HG02759 (cell line): ENCODE results near the gene ADAMTS18.

Source experiments
- ATAC-seq: cut with Tn5 transposase; IDR thresholded peaks from one replicate; pipeline ENCODE4 v1.9.1; 2021; ENCODE audit warnings: mild to moderate bottlenecking, moderate library complexity; ENCODE audit not compliant: unreplicated experiment

The ADAMTS18 gene

DNA sequence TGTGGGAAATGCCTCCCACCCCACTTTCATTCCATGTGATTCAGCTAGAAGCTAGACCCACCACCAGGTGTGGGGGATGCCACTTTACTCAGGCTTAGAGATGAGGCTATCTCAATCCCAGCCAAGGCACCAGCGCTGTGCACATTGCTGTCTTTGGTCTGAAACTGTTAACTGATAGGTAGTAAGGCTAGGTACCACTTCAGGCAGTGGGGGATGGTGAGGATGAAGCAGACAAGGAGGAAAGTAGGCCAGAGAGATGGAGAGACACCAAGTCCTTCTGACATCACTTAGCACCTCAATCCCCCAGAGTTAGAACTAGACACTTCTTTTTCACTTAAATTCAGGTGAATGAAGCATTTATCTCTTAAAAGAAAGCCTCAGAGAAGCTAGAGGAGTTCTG, 35.8 kb downstream of the ADAMTS18 start:
- no peak for ATAC-seq

DNA sequence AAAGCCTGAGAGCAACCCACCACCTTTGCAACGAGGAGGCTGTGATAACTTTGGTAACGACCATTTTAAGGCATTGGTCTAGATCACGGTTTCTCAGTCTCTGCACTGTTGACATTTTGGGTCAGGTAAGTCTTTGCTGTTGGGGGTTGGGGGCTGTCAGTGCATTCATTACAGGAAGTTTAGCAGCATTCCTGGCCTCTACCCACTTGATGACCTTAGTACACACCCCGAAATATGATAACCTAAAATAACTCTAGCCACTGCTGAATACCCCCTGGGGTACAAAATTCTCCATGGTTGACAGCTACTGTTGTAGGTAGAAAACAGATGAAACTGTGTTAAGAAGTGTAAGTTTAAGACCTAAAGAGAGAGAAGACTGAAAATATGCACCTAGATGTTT, 36.3 kb downstream of the ADAMTS18 start:
- ATAC-seq = no peak

DNA sequence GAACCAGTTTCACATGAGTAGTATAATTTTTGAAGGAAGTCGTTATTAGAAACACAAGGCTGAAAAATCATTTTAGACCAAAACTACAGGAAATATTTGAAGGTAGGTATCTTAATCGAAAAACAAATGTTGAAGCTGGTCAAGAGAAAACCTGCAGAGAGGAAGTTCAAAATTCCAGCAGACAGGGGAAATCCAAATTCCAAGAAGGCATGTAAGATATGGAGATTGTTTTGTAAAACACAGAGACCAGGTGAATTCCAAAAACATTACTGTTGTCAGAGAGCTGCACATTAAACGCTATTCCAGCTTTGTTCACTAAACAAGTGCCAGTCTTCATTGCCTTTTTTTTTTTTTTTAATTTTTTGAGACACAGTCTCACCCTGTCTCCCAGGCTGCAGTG, 38.4 kb downstream of the ADAMTS18 start:
- no peak for ATAC-seq

GRCh38 chr16:77394699-77395098, 40.1 kb downstream of the ADAMTS18 start:
- ATAC-seq = no peak

DNA sequence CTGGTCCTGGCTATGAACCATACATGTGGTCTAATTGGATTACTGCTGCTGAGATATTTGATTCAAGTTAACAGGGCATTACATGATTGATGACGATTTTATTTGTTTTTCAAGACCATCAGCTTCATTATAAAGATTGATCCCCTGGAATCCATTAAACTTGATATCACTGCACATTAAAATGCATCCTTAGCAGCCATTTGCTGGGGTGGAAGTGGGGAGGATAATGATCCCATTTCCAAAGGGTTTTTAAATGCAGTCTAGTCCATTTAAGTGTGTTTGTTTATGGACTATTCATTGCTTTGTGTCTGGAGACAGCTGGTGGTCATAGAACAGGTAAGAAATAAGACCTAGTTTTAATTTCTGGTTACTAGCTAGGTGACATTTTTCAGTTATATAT, 40.9 kb downstream of the ADAMTS18 start:
- no peak for ATAC-seq

DNA sequence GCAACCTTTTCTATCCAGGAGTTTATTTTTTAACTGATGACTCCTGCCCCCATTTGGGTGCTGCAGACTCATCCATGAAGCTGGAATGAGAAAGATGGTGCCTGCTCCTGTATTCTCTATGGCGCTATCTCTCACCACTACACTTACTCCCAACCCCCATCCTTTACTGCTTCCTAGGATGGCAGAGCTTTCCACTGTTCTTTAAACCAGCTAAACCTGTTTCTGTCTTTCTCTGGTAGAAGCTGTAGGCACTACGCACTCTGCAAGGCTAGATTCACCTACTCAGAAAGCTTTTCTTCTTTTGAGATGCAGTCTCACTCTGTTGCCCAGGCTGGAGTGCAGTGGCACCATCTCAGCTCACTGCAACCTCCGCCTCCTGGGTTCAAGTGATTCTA, 47.0 kb downstream of the ADAMTS18 start:
- ATAC-seq = no peak

DNA sequence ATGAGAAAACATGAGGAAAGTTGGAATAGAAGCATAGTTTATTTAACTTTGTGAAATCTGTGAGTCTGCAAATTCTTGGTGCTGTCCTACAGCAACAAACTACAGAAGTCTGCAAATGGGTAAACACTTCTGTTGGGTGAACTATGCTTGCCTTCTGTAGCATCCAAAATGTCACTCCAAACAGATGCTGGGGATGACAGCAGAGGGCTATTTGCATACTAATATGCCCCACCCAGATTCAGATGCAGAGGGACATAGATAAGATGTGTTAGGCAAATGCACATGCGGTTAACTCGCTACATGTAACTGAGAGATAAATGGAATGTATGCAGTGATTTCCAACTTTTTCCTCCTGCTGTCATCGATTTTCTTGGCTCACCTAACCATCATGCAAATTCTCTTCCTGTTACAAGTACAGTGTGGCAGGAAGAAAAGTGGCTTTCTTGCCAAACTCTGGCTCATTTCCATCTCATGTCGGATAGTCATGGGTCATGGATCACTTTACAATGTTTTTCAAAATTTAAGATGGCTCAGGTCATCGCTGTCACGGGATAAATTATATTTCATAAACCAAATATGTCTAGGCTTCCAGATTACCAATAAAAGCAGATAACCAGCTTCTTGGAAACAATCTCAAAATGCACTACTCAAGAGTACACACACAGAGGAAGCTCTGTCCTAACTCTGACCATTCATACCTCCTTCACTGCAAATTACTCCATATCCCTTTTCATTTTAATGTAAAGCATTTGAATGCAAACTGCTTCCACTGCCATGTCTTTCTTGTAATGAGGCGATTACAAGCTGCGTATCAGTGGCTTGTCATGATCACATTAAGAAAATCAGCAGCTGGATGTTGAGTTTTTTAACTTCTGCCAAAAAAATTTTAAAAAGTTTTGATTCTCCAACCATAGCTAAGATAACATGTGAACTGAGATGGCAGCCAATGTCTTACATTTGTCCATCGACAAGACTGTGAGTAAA, 47.7 kb downstream of the ADAMTS18 start:
- no peak for ATAC-seq

DNA sequence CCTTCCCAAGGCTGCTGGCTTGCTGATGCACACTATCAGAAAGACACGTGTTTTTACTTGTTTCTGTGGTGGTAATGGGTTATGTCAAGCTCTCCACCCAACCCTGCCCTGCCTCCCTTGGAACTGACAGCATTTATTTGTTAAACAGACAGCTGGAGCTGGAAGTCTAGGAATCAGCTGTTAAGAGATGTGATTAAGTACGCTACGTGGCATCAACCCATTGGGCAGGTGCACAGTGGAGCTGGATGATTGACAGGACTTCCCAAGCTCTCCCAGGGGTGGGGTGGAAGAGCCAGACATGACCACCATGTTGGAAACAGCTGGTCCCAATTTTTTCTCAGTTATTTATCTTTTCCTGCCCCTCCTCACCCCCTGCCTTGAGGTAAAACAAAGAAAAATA, 49.4 kb downstream of the ADAMTS18 start:
- no peak for ATAC-seq

DNA sequence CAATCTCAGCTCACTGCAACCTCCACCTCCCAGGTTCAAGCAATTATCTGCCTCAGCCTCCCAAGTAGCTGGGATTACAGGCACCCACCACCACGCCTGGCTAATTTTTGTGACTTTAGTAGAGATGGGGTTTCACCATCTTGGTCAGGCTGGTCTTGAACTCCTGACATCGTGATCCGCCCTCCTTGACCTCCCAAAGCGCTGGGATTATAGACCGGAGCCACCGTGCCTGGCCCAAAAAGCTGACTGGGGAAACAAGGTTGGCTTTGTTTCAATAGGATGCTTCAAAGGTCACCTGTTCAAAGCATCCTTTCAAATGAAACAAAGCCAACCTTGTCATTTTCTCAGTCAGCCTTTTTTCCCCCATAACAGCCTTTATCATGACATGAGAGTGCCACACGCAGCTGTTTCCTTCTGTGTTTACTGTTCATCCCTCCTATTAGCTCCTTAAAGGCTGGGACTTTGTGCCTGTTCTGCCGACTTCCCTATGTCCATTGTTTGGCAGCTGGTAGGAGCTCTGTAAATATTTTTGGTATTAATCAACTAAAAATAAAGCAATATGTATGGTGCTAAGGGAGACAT, 51.1 kb downstream of the ADAMTS18 start:
- ATAC-seq = no peak

DNA sequence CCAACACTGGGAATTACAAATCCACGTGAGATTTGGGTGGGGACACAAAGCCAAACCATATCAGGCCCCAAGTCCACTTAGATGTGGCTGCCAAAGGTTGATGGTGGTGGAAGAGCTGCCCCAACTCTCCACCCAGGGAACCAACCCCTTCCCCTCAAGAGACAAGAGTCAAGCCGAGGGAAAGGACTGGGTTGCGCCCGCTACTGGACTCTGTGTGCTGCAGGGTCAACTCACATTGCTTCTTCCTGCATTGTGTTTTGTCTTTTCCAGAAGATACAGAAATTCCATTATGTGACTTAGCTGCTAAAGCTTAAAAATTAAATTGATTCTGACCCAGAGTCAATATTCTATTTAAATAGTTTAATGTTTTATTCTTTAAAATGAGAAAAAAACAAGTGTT, 58.5 kb downstream of the ADAMTS18 start:
- no peak for ATAC-seq

GRCh38 chr16:77375396-77375795, 59.4 kb downstream of the ADAMTS18 start:
- no peak for ATAC-seq

DNA sequence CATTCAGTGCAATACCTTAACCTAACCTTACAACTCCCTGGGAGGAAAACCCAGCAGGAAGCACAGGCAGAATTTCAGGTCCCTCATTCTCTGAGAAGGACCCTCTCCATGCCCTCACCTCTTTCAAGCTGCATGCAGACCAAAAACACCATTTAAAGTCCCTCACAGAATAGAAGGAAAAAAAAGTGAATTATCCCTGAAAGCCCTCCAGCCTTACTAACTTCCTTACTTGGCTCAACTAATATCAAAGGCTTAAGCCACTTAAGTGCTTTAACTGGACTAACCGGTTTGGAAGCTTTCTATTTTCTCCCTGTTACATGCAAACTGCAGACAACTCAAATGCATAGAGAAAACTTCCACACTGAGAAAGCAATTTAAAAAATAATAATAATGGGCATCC, 60.5 kb downstream of the ADAMTS18 start:
- no peak for ATAC-seq

DNA sequence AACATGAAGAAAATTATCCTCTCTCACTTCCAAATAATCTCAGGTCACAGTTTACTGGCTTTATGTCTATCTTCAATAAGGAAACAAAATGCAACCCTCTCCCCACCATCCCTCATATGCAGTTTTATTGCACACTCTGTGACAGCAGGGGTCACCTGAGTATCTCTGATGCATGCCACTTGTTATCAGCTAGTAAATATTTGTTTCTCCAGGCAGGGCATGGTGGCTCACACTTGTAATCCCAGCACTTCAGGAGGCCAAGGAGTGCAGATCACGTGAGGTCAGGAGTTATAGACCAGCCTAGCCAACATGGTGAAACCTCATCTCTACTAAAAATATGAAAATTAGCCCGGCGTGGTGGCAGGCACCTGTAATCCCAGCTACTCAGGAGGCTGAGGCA, 61.1 kb downstream of the ADAMTS18 start:
- no peak for ATAC-seq

DNA sequence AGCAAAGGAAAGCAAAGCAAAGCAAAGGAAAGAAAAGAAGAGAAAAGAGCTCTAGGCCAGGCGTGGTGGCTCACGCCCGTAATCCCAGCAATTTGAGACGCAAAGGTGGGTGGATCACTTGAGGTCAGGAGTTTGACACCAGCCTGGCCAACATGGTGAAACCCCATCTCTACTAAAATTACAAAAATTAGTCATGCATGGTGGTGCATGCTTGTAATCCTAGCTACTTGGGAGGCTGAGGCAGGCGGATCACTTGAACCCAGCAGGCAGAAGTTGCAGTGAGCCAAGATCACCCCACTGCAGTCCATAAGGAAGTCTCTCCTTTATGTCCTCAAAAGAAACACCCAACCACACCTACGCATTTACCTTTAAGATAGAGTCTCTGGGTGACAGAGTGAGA, 70.1 kb downstream of the ADAMTS18 start:
- no peak for ATAC-seq

DNA sequence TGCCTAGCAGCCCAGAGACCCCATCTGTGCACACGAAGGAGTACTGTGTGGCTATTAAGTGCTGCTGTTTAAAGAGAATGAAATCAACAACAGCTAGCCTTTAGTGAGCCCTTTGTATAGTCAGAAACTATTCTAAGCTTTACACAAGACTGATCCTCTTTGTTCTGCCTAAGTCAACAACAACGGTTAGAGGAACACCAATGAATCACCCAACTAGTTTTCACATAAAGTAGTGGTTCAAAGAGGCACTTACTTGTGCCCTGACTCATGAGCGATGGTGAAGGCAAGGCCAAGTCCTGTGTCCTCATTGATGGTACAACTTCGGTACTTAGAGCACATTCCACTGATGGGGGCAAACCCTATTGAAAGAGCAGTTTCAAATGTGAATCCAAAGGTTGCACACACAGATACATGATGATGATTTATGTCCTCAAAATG, 75.8 kb downstream of the ADAMTS18 start:
- ATAC-seq = no peak

- no peak for ATAC-seq
These were observed 81.1 kb downstream of the ADAMTS18 start for GRCh38 chr16:77353587-77354263.

- no peak for ATAC-seq
These were observed 90.5 kb downstream of the ADAMTS18 start for GRCh38 chr16:77344341-77344740.

DNA sequence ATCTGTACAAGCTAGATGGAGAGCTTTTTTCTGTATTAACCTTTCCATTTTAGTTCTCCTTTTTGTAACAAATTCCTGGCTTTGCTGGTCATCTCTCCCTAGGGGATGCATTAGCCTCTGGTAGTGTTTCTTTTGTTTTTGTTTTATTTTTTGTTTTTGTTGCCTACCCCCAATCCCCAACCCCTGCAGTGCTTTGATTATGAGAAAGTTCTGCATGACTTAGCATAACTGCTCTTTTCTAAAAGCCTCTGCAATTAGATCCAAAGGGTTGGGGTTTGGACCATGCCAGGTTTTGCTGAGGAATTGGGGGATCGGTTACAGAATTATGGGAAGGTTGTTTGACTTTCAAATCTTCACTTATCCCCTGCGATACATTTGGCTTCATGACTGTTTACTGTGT, 98.2 kb downstream of the ADAMTS18 start:
- ATAC-seq = no peak

- ATAC-seq = no peak
These were observed 99.1 kb downstream of the ADAMTS18 start for GRCh38 chr16:77335652-77336234.

DNA sequence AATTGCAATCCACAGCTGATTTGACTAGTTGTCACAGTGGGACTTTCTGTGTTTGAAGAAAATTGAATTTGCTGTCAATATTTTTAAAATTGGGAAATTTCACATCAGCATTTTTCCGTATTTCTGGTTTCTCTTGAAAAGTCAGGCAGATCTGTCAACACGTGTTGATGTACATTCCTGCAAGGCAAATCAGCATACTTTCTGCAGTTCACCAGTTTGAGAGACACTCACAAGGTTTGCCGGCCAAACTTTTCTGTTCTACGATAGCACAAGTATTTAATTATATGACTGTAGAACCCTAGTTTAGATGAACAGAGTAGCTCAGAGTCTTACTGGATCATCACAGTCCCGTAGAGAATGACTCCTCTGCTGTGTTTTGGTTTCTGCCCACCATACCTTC, 102.0 kb downstream of the ADAMTS18 start:
- no peak for ATAC-seq

- ATAC-seq = no peak
These were observed 102.8 kb downstream of the ADAMTS18 start for GRCh38 chr16:77331802-77332586.
